H1 (cell line): Measurements from ENCODE around the gene NDUFS7. TPM values are rescaled to one million over a fixed set of nuclear protein-coding genes. Genes with fewer than 3 reads are reported as not detected.

Source experiments
- BACH1 ChIP-seq: IDR thresholded peaks from 2 replicates; pipeline ENCODE4 v1.6.1; 2012; ENCODE audit warnings: low read length, improper control_type of control experiment
- FOSL1 ChIP-seq: IDR thresholded peaks from 2 replicates; pipeline ENCODE4 v1.6.1; 2011; ENCODE audit warnings: mild to moderate bottlenecking, low read depth, low read length, moderate library complexity; ENCODE audit not compliant: insufficient read depth
- RXRA ChIP-seq: IDR thresholded peaks from 2 replicates; pipeline ENCODE4 v1.6.1; 2011; ENCODE audit warnings: low read depth, mild to moderate bottlenecking, low read length, moderate library complexity; ENCODE audit not compliant: insufficient read depth
- polyA plus RNA-seq, 7 experiments: library from polyadenylated mRNA; depleted of rRNA in 3 of 7; stranded (reverse) in 5 of 7; unstranded in 2 of 7; fragments of >200 nt in 5 of 7; fragments of 200-250 nt in 2 of 7; gene quantifications; 1 replicate in 5 of 7; 2 replicates in 1 of 7; 4 replicates in 1 of 7; pipeline versions ENCODE4 v1.2.1 to v1.2.3, GENCODE V29; 2011 to 2013; ENCODE audit warnings: missing spikeins in 2 of 7, mixed read lengths in 2 of 7
- total RNA-seq: library from RNA; stranded (reverse); fragmentation: NEBNext Ultra II Directional; extraction: Animal tissue kit (Norgen Biotek cat#: 25700); gene quantifications from 2 replicates; pipeline ENCODE4 v1.2.1, GENCODE V29; 2021
- TF ChIP-seq, protein P1 (sequence below): fragments of 300-600 bp; sonication (generic); IDR thresholded peaks from 2 replicates; pipeline ENCODE4 v1.7.1; 2012; ENCODE audit warnings: low read length, moderate library complexity, mild to moderate bottlenecking, inconsistent platforms; ENCODE audit not compliant: insufficient replicate concordance
- TF ChIP-seq, protein P2 (sequence below): IDR thresholded peaks from 2 replicates; pipeline ENCODE4 v1.6.1; 2011; ENCODE audit warnings: low read length, improper control_type of control experiment

The NDUFS7 gene
- total and polyA plus RNA-seq, 2 of the 8 experiments (the other 6 are each of a cell fraction or from before 2014, with no cell fraction given), result 78.1 to 309 TPM

DNA sequence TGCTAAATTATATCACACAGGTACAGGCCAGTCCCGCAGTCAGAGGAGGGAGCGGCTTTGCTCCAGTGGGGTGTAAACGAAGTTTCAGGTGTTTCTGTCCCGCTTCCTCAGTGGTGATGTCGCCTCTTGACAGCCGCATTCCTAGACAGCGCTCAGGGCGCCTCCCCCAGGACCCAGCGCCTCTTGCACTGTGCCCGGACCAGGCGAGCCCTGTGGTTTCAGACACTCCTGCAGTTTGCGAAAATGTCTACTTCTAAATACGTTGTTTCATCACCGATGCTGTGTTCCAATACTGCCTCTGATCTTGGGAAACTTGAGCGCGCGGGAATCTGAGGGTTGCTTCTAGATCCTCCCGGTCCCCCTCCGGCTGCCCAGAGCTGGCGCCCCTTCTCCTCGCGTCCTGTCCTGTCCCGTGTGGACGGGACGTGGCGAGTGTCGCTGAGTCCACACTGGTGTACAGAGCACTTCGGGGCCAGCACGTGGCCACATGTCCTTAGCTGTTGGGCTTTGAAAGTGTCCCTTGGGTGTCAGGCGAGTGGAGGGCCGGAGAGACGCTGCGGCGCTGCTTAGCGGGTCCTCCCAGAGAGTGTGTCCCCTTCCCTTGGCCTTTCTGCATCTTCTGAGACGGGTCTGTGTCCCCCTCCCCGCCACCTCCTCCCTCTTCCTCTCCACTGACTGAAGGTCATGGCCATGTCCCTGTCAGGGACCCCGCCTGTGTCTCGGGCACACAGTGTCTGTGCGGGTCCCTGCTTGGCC, 39.9 kb downstream of the NDUFS7 start (continued):
- TF ChIP-seq RXRA (no peak), BACH1 (no peak), FOSL1 (no peak)
- TF ChIP-seq, protein P1, sequence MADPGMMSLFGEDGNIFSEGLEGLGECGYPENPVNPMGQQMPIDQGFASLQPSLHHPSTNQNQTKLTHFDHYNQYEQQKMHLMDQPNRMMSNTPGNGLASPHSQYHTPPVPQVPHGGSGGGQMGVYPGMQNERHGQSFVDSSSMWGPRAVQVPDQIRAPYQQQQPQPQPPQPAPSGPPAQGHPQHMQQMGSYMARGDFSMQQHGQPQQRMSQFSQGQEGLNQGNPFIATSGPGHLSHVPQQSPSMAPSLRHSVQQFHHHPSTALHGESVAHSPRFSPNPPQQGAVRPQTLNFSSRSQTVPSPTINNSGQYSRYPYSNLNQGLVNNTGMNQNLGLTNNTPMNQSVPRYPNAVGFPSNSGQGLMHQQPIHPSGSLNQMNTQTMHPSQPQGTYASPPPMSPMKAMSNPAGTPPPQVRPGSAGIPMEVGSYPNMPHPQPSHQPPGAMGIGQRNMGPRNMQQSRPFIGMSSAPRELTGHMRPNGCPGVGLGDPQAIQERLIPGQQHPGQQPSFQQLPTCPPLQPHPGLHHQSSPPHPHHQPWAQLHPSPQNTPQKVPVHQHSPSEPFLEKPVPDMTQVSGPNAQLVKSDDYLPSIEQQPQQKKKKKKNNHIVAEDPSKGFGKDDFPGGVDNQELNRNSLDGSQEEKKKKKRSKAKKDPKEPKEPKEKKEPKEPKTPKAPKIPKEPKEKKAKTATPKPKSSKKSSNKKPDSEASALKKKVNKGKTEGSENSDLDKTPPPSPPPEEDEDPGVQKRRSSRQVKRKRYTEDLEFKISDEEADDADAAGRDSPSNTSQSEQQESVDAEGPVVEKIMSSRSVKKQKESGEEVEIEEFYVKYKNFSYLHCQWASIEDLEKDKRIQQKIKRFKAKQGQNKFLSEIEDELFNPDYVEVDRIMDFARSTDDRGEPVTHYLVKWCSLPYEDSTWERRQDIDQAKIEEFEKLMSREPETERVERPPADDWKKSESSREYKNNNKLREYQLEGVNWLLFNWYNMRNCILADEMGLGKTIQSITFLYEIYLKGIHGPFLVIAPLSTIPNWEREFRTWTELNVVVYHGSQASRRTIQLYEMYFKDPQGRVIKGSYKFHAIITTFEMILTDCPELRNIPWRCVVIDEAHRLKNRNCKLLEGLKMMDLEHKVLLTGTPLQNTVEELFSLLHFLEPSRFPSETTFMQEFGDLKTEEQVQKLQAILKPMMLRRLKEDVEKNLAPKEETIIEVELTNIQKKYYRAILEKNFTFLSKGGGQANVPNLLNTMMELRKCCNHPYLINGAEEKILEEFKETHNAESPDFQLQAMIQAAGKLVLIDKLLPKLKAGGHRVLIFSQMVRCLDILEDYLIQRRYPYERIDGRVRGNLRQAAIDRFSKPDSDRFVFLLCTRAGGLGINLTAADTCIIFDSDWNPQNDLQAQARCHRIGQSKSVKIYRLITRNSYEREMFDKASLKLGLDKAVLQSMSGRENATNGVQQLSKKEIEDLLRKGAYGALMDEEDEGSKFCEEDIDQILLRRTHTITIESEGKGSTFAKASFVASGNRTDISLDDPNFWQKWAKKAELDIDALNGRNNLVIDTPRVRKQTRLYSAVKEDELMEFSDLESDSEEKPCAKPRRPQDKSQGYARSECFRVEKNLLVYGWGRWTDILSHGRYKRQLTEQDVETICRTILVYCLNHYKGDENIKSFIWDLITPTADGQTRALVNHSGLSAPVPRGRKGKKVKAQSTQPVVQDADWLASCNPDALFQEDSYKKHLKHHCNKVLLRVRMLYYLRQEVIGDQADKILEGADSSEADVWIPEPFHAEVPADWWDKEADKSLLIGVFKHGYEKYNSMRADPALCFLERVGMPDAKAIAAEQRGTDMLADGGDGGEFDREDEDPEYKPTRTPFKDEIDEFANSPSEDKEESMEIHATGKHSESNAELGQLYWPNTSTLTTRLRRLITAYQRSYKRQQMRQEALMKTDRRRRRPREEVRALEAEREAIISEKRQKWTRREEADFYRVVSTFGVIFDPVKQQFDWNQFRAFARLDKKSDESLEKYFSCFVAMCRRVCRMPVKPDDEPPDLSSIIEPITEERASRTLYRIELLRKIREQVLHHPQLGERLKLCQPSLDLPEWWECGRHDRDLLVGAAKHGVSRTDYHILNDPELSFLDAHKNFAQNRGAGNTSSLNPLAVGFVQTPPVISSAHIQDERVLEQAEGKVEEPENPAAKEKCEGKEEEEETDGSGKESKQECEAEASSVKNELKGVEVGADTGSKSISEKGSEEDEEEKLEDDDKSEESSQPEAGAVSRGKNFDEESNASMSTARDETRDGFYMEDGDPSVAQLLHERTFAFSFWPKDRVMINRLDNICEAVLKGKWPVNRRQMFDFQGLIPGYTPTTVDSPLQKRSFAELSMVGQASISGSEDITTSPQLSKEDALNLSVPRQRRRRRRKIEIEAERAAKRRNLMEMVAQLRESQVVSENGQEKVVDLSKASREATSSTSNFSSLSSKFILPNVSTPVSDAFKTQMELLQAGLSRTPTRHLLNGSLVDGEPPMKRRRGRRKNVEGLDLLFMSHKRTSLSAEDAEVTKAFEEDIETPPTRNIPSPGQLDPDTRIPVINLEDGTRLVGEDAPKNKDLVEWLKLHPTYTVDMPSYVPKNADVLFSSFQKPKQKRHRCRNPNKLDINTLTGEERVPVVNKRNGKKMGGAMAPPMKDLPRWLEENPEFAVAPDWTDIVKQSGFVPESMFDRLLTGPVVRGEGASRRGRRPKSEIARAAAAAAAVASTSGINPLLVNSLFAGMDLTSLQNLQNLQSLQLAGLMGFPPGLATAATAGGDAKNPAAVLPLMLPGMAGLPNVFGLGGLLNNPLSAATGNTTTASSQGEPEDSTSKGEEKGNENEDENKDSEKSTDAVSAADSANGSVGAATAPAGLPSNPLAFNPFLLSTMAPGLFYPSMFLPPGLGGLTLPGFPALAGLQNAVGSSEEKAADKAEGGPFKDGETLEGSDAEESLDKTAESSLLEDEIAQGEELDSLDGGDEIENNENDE, result no peak
- TF ChIP-seq, protein P2, sequence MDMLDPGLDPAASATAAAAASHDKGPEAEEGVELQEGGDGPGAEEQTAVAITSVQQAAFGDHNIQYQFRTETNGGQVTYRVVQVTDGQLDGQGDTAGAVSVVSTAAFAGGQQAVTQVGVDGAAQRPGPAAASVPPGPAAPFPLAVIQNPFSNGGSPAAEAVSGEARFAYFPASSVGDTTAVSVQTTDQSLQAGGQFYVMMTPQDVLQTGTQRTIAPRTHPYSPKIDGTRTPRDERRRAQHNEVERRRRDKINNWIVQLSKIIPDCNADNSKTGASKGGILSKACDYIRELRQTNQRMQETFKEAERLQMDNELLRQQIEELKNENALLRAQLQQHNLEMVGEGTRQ, result no peak
- TF ChIP-seq, all 59 proteins: peak for 0
